Activated B cell treated with CpG ODN at 0.5 μM for 24 hours (primary cell): ENCODE measurements around the gene ACTR2. TPM values are rescaled to one million over a fixed set of nuclear protein-coding genes. Genes with fewer than 3 reads are reported as not detected.

Source experiments
- ATAC-seq: fragments of 200-7000 bp; cut with Tn5 transposase; one replicate; pipeline ENCODE4 v1.10.0; 2021; ENCODE audit warnings: low read depth, mild to moderate bottlenecking, moderate library complexity
- CTCF ChIA-PET: fragments of 350-600 bp; sonication (Branson Sonifier 250); formaldehyde crosslinking; loops from one replicate; lab custom pipeline; 2021; ENCODE audit warnings: antibody characterized with exemption; lab: Charles Lee
- POLR2A ChIA-PET: fragments of 350-600 bp; sonication (Branson Sonifier 250); formaldehyde crosslinking; loops from one replicate; lab custom pipeline; 2021; ENCODE audit warnings: antibody characterized with exemption; lab: Charles Lee
- DNase-seq: peaks from one replicate; pipeline ENCODE4 v3.0.0; 2022
- H3K27ac Mint-ChIP-seq: one replicate; pipeline ENCODE4 v1.8.0; 2020; ENCODE audit warnings: mixed read lengths
- H3K27me3 Mint-ChIP-seq: one replicate; pipeline ENCODE4 v1.8.0; 2021; ENCODE audit warnings: mixed read lengths
- H3K36me3 Mint-ChIP-seq: one replicate; pipeline ENCODE4 v1.8.0; 2021; ENCODE audit warnings: low read depth, mixed read lengths
- H3K4me1 Mint-ChIP-seq: one replicate; pipeline ENCODE4 v1.8.0; 2021; ENCODE audit warnings: mixed read lengths
- H3K4me3 Mint-ChIP-seq: one replicate; pipeline ENCODE4 v1.8.0; 2020; ENCODE audit warnings: mild to moderate bottlenecking, mixed read lengths
- H3K9me3 Mint-ChIP-seq: one replicate; pipeline ENCODE4 v1.8.0; 2020; ENCODE audit warnings: mixed read lengths
- CTCF ChIP-seq: fragments of 200-600 bp; IDR thresholded peaks from one replicate; pipeline ENCODE4 v1.8.0; 2022; ENCODE audit warnings: antibody characterized with exemption, mild to moderate bottlenecking
- intact Hi-C: fragments of 100-400 bp; cut with micrococcal nuclease; formaldehyde crosslinking; loops from one replicate; pipeline ENCODE4 v1.15.1; 2024
- total RNA-seq: library from RNA; stranded (reverse); gene quantifications from 2 replicates; pipeline ENCODE4 v1.2.3, GENCODE V29; 2022

ACTR2 gene
- total RNA-seq, 1 donor from 2014 or later = 484 TPM

GRCh38 chr2:65294701-65295100 is 67.1 kb downstream of the ACTR2 start:
- CTCF ChIA-PET = no interaction called here
- Mint-ChIP-seq H3K27ac (no peak overlapping the region), H3K4me3 (no peak overlapping the region), H3K36me3 (no peaks in the 10 kb centered on the region), H3K27me3 (peaks cover 18% of the 10 kb centered on the region), H3K4me1 (peaks cover 5% of the 10 kb centered on the region), H3K9me3 (no peaks in the 10 kb centered on the region)
- DNase-seq (no peak), ATAC-seq (no peak)
- intact Hi-C loops = no loop called here
- no peak for TF ChIP-seq CTCF
- POLR2A ChIA-PET = interaction anchor here (0.9 kb wide), 1 partner anchor 10 kb away, joined by 3 read pairs; no protein-coding TSS in a partner anchor

- no peaks in the 10 kb centered on the region for H3K36me3 Mint-ChIP-seq
- ATAC-seq (no peak), DNase-seq (no peak)
- peaks cover 12% of the 10 kb centered on the region for H3K27me3 Mint-ChIP-seq
- H3K4me3 Mint-ChIP-seq = no peak overlapping the region
- H3K9me3 Mint-ChIP-seq = no peaks in the 10 kb centered on the region
- TF ChIP-seq CTCF = no peak
- ChIA-PET POLR2A (no interaction called here), CTCF (no interaction called here)
- H3K4me1 Mint-ChIP-seq = peaks cover 22% of the 10 kb centered on the region
- intact Hi-C loops = no loop called here
- H3K27ac Mint-ChIP-seq = no peak overlapping the region
Observed at GRCh38 chr2:65296971-65297370, 69.3 kb downstream of the ACTR2 start.

GRCh38 chr2:65297544-65297943 is 69.9 kb downstream of the ACTR2 start:
- Mint-ChIP-seq H3K27me3 (peaks cover 10% of the 10 kb centered on the region), H3K36me3 (no peaks in the 10 kb centered on the region), H3K9me3 (no peaks in the 10 kb centered on the region), H3K4me1 (peaks cover 28% of the 10 kb centered on the region), H3K4me3 (no peak overlapping the region), H3K27ac (no peak overlapping the region)
- POLR2A ChIA-PET = no interaction called here
- CTCF ChIA-PET = no interaction called here
- intact Hi-C loops = no loop called here
- ATAC-seq (no peak), DNase-seq (no peak)
- TF ChIP-seq CTCF = no peak

GRCh38 chr2:65298089-65298488 is 70.5 kb downstream of the ACTR2 start:
- POLR2A ChIA-PET = no interaction called here
- intact Hi-C loops = no loop called here
- Mint-ChIP-seq H3K4me3 (no peak overlapping the region), H3K27me3 (peaks cover 10% of the 10 kb centered on the region), H3K9me3 (no peaks in the 10 kb centered on the region), H3K4me1 (peaks cover 28% of the 10 kb centered on the region), H3K36me3 (no peaks in the 10 kb centered on the region), H3K27ac (no peak overlapping the region)
- ATAC-seq (no peak), DNase-seq (no peak)
- CTCF ChIA-PET = no interaction called here
- no peak for TF ChIP-seq CTCF

- no peak for DNase-seq
- no peaks in the 10 kb centered on the region for H3K9me3 Mint-ChIP-seq
- no peak for TF ChIP-seq CTCF
- no peaks in the 10 kb centered on the region for H3K36me3 Mint-ChIP-seq
- ChIA-PET POLR2A (interaction anchor here (0.5 to 1.4 kb wide), 2 partner anchors 23 to 131 kb away, joined by 3 read pairs; no protein-coding TSS in a partner anchor), CTCF (no interaction called here)
- no peak overlapping the region for H3K27ac Mint-ChIP-seq
- H3K4me1 Mint-ChIP-seq = peaks cover 28% of the 10 kb centered on the region
- no peak overlapping the region for H3K4me3 Mint-ChIP-seq
- intact Hi-C loops = no loop called here
- no peak for ATAC-seq
- peaks cover 10% of the 10 kb centered on the region for H3K27me3 Mint-ChIP-seq
Observed at GRCh38 chr2:65299246-65299645, 71.6 kb downstream of the ACTR2 start.
